ENCODE results near the gene ABLIM2.
A peak's percentile ranks its signal among the peaks of the same experiment; 100 is the strongest.

ABLIM2 gene

GRCh38 chr4:8081621-8082516, 76.7 kb downstream of the ABLIM2 start:
- no peak for DNase-seq

GRCh38 chr4:8081171-8081570, 77.4 kb downstream of the ABLIM2 start:
- DNase-seq = no peak

GRCh38 chr4:8080754-8081065, 77.9 kb downstream of the ABLIM2 start:
- no peak for DNase-seq

- DNase-seq = no peak
These were observed 78.5 kb downstream of the ABLIM2 start for GRCh38 chr4:8079916-8080753.

- DNase-seq = peak; percentile 81 to 86
These were observed 79.4 kb downstream of the ABLIM2 start for GRCh38 chr4:8079031-8079885.

GRCh38 chr4:8078610-8079015, 80.0 kb downstream of the ABLIM2 start:
- DNase-seq = no peak

GRCh38 chr4:8078109-8078494, 80.5 kb downstream of the ABLIM2 start:
- no peak for DNase-seq

- no peak for DNase-seq
These were observed 81.2 kb downstream of the ABLIM2 start for GRCh38 chr4:8077181-8078108.

- DNase-seq = no peak
These were observed 82.6 kb downstream of the ABLIM2 start for GRCh38 chr4:8076023-8076422.

GRCh38 chr4:8073206-8073863, 85.3 kb downstream of the ABLIM2 start:
- DNase-seq = no peak

- DNase-seq = no peak
These were observed 86.2 kb downstream of the ABLIM2 start for GRCh38 chr4:8072235-8072968.

- DNase-seq = no peak
These were observed 86.8 kb downstream of the ABLIM2 start for GRCh38 chr4:8071766-8072165.

GRCh38 chr4:8070736-8071718, 87.6 kb downstream of the ABLIM2 start:
- DNase-seq = no peak

GRCh38 chr4:8069102-8069752, 89.4 kb downstream of the ABLIM2 start:
- DNase-seq = no peak

- DNase-seq = no peak
These were observed 90.4 kb downstream of the ABLIM2 start for GRCh38 chr4:8067945-8068896.

- DNase-seq = no peak
These were observed 91.2 kb downstream of the ABLIM2 start for GRCh38 chr4:8067274-8067936.

GRCh38 chr4:8066336-8066931, 92.2 kb downstream of the ABLIM2 start:
- DNase-seq = no peak
